SIG-M5 treated with dmso at 0.1 percent for 504 hours (cell line): Measurements from ENCODE around the gene GEMIN7.

Experiments used
- DNase-seq: peaks from one replicate; lab custom pipeline; 2025; ENCODE audit not compliant: unreplicated experiment; lab: John Stamatoyannopoulos, UW

GEMIN7 gene

DNA sequence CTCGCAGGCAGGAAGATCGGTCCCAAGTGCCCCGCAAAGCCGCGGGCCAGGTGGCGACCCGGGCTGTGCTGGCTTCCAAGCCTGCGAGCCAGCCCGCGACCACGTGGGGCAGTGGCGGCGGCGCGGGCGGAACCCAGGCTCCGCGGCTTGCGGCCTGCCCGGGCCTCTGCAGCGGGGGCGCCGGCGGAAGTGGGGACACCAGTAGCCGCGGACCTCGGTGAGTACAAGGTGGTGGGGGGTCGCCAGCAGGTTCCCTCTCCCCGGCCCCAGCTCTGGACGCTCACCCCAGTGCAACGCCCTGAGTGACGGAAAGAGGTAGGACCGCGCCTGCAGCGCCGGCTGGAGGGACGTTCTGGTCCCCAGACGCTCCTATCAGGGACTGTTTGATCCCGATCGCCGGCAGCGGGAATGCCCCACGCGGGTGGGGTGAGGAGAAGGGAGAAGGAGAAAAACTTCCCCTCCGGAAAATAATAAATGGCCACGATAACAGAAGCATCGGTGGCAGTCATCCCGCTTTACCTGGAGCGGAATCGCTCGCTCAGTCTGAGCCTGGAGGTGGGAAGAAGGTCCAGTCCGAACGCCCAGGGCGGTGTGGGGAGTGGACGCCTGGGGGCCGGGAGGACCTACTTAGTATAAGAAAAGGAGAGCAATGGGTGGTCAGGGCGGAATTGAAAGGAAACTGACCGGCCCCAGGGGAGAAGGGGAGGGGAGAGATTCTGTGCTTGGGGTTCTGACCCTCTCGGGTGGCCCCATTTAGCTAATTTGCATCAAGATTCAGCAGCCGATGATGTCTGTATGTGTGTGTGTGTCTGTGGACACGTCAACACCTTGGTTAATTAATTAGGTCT is at the start of gene GEMIN7:
GEMIN7 (plus strand) TSS at position 198 of the 848 bp plus-strand sequence. CDS start 10,855 bp downstream, outside the sequence.
- peak; percentile 63 for DNase-seq

GRCh38 chr19:45030825-45031224 is 48.2 kb upstream of the GEMIN7 start:
- DNase-seq = no peak

GRCh38 chr19:45032421-45032820 is 46.6 kb upstream of the GEMIN7 start:
- no peak for DNase-seq

- no peak for DNase-seq
These were observed 43.3 kb upstream of the GEMIN7 start for GRCh38 chr19:45035755-45036154.

DNA sequence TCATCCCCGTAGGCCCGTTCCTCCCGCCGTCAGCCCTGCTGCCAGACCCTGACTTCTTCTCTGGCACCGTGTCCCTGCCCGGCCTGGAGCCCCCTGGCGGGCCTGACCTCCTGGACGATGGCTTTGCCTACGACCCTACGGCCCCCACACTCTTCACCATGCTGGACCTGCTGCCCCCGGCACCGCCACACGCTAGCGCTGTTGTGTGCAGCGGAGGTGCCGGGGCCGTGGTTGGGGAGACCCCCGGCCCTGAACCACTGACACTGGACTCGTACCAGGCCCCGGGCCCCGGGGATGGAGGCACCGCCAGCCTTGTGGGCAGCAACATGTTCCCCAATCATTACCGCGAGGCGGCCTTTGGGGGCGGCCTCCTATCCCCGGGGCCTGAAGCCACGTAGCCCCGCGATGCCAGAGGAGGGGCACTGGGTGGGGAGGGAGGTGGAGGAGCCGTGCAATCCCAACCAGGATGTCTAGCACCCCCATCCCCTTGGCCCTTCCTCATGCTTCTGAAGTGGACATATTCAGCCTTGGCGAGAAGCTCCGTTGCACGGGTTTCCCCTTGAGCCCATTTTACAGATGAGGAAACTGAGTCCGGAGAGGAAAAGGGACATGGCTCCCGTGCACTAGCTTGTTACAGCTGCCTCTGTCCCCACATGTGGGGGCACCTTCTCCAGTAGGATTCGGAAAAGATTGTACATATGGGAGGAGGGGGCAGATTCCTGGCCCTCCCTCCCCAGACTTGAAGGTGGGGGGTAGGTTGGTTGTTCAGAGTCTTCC is 41.5 kb upstream of the GEMIN7 start:
- no peak for DNase-seq

DNA sequence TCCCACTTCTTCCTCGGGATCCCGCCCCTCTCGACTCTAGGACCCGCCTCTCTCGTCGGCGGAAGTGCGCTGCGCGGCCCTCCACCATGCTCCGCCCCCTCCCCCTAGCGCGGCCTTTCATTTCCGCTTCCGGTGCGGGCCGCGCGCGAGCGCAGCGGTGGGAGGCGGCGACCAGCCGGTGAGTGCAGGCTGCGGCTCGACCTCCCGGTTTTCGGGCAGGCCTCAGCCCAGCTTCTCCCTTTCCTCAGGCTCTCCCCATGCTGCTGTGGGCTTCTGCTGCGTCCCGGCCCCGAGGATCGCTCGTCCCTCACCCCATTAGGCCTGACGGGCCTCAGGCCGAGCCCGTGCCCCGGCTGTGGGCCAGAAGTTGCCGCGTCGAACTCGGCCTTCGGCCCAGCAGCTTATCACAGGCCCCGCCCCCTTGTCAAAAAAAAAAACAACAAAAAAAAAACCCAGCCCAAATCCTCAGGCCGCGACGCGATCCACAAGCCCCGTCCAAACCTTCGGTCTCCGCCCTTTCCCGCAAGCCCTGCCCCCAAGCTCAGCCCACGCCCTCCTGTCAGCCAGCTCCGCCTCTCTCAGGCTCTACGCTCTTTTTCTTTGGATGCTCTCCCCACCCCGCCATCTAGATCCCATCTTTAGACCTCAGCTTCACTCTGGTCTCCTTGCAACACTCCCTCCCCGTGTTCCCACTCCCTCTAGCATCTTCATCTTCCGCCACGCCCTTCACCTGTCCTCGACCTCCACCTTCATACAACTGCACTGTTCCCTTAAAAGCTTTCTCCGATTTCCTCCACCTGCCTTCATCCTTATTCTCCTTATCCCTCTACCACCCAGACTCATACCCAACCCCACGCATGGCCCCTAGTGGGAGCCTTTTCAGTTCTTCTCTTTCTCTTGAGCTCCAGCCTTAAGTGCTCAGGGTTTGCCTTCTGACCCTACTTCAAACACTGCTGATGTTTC is 39.8 kb upstream of the GEMIN7 start, which contains the start of gene CLASRP:
CLASRP (plus strand) TSS at position 115 of the 963 bp plus-strand sequence. CDS start 1,168 bp downstream, outside the sequence.
- peak; percentile 84 for DNase-seq

GRCh38 chr19:45040059-45040771 is 38.8 kb upstream of the GEMIN7 start:
- DNase-seq = peak; percentile 84

DNA sequence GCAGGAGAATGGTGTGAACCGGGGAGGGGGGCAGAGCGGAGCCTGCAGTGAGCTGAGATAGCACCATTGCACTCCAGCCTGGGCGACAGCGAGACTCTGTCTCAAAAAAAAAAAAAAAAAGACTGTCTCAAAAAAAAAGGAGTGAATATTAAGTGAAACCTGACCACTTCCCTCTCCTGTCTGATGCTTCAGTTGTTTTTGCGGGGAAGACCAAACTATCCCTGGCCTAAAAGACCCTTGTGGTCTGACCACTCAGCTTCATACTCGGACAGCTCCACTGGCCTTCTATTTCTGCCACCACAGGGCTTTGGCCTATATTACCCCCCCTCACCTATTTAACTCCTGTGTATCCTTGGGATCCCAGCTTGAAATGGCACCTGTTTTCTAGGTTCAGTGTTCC is 37.9 kb upstream of the GEMIN7 start:
- DNase-seq = no peak

- no peak for DNase-seq
These were observed 33.2 kb upstream of the GEMIN7 start for GRCh38 chr19:45045671-45046353.

- DNase-seq = no peak
These were observed 32.7 kb upstream of the GEMIN7 start for GRCh38 chr19:45046355-45046754.

- DNase-seq = peak; percentile 87
These were observed 31.8 kb upstream of the GEMIN7 start for GRCh38 chr19:45047188-45047797.

- no peak for DNase-seq
These were observed 29.9 kb upstream of the GEMIN7 start for GRCh38 chr19:45049073-45049736.

DNA sequence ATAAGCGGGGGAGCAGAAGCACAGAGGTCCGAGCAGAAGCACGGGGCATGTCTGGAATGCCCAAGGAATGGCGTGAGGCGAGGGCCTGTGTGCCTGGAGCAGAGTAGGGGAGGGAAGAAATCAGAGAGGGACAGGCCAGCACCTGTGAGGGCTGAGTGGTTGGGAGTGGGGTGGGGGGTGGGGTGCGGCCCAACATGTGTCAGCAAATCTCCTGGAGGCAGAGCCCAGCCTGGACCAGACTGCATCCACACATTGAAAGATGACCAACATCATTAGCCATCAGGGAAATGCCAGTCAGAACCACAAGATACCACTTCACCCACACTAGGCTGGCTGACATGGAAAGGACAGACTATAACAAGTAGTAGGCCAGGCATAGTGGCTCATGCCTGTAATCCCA is 29.0 kb upstream of the GEMIN7 start:
- no peak for DNase-seq

GRCh38 chr19:45051929-45052579 is 27.0 kb upstream of the GEMIN7 start:
- no peak for DNase-seq

GRCh38 chr19:45056831-45057230 is 22.2 kb upstream of the GEMIN7 start:
- no peak for DNase-seq

GRCh38 chr19:45057444-45057843 is 21.6 kb upstream of the GEMIN7 start:
- no peak for DNase-seq

- DNase-seq = no peak
These were observed 20.4 kb upstream of the GEMIN7 start for GRCh38 chr19:45058622-45059159.
